Stimulated activated CD8-positive, alpha-beta memory T cell treated with anti-CD3 and anti-CD28 coated beads, Interleukin-7, amount 100 ng/mL, for 48 hours (primary cell): ENCODE data around the gene GZMA.

Experiments
- DNase-seq, 2 donors: peaks; one replicate each; pipeline ENCODE4 v3.0.0-alpha.2; 2020; ENCODE audit warnings: low read depth in 1 of 2; ENCODE audit errors: extremely low read depth in 1 of 2

Gene GZMA

GRCh38 chr5:55108661-55109060 is 6.2 kb downstream of the GZMA start:
- DNase-seq = no peak

- DNase-seq = no peak
These were observed 7.8 kb downstream of the GZMA start for GRCh38 chr5:55110217-55110616.

GRCh38 chr5:55113327-55113726 is 10.9 kb downstream of the GZMA start:
- DNase-seq = no peak

GRCh38 chr5:55114061-55114460 is 11.6 kb downstream of the GZMA start:
- DNase-seq = no peak

- no peak for DNase-seq
These were observed 20.9 kb downstream of the GZMA start for GRCh38 chr5:55123365-55123764.

- peak in 1 of 2 donors; percentile 35 for DNase-seq
These were observed 31.7 kb downstream of the GZMA start for GRCh38 chr5:55134053-55134722.

DNA sequence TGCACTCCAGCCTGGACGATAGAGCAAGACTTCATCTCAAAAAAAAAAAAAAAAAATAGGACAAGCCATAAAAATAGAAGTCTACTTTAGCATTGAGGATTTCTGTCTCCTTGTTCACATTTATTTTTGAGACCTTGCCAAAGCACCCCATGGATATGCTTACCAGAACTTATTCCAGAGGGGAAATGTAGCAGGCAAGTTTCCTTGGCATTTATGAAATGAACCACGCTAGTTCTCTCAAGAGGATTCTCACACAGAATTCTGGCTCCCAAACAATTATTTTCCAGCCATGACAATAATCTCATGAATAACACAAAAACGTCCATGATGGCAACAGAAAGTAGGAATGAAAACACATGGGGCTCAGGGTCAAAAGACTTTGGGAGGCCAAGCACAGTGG is 34.1 kb downstream of the GZMA start:
- DNase-seq = no peak

DNA sequence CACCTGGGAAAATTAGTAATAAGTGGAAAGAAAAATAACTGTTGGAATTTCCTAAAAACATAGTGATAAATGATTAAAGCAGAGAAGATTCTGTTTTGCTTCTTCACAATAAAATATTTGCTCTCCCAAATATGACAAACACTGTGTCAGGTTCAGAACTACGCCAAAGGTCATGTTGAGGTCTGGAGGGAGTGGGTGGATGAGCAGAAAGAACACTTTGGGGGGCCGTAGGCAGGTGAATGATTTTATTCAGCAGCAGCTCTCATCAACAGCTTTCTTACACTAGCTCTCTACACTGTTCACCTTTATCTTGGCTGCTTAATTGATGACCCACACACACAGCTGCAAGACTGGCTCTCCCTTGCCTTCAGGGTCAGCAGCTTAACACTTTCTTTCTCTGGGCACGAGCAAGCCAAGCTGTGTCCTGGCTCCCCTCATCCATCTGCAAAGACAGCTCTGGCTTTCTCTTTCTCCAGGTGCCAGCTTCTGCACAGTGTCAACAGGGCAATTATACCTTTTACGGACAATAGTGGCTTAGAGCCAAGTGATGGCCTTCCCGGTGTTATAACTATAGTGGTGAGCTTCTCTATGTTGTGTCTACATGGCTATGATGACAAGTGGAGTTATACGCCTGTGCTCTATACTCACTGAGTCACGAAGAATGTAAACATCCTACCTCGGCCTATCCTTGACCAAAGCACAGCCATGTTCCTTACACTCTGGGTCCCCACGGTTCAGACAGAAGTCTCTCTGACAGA is 38.6 kb downstream of the GZMA start:
- peak in 1 of 2 donors; percentile 33 for DNase-seq

- DNase-seq = peak in 1 of 2 donors; percentile 42
These were observed 39.7 kb downstream of the GZMA start for GRCh38 chr5:55141945-55142690.

- no peak for DNase-seq
These were observed 41.2 kb downstream of the GZMA start for GRCh38 chr5:55143624-55144023.

DNA sequence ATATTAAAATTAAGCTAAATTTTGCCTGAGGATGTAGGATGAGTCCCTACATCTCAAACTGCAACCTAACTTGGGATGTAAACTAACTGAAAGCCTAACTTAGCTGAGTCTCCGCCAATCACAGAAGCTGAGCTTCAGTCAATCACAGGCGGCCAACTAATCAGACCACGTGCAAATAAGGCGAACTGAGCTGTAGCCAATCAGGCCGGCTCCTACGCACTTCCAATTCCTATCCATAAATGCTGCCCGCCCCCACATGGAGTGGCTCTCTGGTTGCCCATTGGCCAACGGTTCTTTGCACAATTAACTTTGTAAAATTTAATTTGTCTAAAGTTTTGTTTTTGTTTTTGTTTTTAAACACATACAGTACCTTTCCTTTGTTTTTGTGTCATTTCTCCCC is 43.6 kb downstream of the GZMA start:
- no peak for DNase-seq

DNA sequence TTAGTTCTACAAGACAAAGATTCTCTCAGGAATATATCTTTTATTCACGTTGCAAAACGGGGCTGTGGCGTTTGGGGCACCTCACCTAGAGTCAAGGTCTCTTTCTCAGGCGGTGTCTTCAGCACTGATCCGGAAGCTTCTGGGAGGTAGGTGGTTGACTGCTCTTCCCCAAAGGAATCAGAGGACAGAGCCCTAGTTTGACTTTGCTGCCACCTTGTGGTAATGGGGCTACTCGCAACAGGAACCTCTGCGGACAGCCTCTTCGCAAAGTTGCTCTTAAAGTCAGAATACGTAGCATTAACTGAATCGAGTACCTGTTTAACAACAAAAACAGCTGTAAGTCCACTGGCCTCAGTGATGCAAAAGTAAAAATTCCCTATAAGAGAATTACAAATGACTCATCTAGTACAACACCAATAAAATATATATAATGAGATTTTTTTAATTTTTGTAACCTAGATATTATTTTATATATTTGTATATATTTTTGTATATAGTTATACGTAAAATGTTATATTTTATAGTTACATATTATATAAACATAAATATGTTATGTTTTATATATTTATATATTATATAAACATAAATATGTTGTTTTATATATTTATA is 44.2 kb downstream of the GZMA start:
- DNase-seq = peak; percentile 57 to 73

GRCh38 chr5:55149308-55149795 is 46.9 kb downstream of the GZMA start:
- DNase-seq = no peak

DNA sequence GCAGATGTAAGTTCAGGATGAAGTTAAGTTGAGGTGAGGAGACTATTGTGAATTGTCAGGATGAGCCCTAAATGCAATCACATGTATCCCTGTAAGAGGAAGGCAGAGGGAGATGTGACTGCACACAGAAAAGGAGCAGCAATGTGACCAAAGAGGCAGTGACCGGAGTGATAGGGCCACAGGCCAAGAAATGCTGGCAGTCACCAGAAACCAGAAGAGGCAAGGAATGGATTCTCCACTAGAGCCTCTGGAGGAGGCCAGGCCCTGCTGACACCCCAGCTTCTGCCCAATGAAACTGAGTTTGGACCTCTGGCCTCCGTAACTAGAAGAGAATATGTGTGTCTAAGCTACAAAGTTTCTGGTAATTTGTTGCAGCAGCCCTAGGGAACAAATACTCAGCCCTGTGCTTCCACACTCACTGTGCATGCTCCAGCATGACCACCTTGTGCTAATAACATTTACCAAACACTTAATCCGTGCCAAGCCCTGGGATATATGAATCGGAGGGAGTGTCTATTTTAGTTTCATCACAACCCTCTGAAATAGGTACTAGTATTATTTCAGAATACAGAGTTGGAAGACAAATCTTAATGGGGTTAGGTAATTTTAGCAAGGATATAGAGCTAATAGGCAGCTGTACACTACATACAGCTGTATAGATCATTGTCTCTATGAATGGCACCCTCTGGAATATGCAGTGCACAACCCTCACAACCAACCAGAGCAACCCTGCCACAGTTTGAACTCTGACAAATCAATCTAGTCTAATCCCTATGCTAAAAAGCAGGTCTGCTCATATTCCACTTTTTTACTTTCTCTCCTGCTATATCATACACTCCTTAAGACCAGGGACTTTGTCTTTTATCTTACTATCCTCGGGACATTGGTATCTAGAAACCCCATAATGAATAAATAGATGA is 49.7 kb downstream of the GZMA start:
- DNase-seq = no peak

- no peak for DNase-seq
These were observed 52.4 kb downstream of the GZMA start for GRCh38 chr5:55154873-55155272.
